Fibroblast of the aortic adventitia (primary cell): ENCODE data around the gene BNIPL. TPM values are rescaled to one million over a fixed set of nuclear protein-coding genes. Genes with fewer than 3 reads are reported as not detected.

ENCODE experiments used
- DNase-seq: peaks from one replicate; pipeline ENCODE4 v3.0.0-alpha.2; 2010; ENCODE audit warnings: low read depth
- H3K4me3 ChIP-seq: 2 replicates; pipeline ENCODE4 v1.5.1; 2011; ENCODE audit warnings: low read depth, mild to moderate bottlenecking, control low read depth, low read length, moderate library complexity
- total RNA-seq: library from RNA; depleted of rRNA; stranded (reverse); fragments of >200 nt; gene quantifications from 2 replicates; pipeline ENCODE4 v1.2.3, GENCODE V29; 2012; ENCODE audit warnings: low replicate concordance
- TF ChIP-seq, protein P1 (sequence below): IDR thresholded peaks from 2 replicates; pipeline ENCODE4 v1.5.1; 2011; ENCODE audit warnings: mild to moderate bottlenecking, low read length, control low read depth, inconsistent platforms; ENCODE audit not compliant: insufficient read depth

The BNIPL gene
- total RNA-seq, 1 donor: 0.18 TPM

DNA sequence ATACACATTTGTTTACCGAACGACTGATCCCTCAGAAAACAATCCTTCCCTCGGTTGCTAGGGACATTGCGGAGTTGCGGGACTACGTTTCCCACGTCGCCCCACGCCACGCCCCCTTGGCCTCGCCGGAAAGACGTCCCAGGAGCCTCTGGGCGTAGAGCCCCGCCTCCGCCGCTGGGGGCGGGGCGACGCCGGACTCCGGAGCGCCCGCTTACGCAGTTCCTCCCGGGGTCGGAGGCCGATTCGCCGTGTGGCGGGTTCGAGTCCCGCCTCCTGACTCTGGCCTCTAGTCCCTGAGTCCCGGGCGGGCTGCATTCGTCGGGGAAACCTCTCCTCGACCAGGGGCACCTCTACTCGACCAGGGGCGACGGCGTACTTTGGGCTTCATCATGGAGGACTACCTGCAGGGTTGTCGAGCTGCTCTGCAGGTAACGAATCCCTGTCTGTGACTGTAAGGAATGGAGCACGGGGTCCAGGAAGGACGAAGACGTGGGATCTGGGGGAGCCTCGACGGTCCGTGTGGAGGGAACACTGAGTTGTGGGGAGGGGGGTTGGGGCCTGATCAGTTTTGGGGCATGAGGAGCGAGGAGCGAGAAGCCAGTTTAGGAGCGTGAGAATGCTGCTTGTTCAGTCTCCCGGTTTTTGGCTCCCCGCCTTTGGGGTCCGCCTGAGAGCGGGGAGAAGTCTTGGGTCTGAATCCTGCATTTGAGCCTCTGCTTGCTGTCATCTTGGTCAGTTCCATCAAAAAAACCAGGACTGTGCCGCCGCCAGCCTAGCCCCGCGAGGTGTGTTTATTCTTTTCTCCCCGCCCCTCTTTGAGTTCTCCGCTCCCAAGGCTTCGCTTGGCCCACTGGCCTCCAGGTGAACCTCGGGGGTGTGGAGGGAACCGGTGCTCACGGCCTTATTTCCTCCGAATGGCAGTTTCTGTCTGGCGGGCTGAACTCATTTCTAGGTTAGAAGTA, 27.9 kb upstream of the BNIPL start, which contains the start of gene PRUNE1:
TSS of gene PRUNE1 (plus strand) at position 206 of the 962 bp plus-strand sequence. CDS start at position 390, 184 bp downstream.
- TF ChIP-seq, protein P1, sequence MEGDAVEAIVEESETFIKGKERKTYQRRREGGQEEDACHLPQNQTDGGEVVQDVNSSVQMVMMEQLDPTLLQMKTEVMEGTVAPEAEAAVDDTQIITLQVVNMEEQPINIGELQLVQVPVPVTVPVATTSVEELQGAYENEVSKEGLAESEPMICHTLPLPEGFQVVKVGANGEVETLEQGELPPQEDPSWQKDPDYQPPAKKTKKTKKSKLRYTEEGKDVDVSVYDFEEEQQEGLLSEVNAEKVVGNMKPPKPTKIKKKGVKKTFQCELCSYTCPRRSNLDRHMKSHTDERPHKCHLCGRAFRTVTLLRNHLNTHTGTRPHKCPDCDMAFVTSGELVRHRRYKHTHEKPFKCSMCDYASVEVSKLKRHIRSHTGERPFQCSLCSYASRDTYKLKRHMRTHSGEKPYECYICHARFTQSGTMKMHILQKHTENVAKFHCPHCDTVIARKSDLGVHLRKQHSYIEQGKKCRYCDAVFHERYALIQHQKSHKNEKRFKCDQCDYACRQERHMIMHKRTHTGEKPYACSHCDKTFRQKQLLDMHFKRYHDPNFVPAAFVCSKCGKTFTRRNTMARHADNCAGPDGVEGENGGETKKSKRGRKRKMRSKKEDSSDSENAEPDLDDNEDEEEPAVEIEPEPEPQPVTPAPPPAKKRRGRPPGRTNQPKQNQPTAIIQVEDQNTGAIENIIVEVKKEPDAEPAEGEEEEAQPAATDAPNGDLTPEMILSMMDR: no peak
- peak within 1 kb of the TSS; percentile 97 for H3K4me3 ChIP-seq
- peak; percentile 93 for DNase-seq

- TF ChIP-seq, protein P1: no peak
- H3K4me3 ChIP-seq: peak overlapping the region; percentile 97
- DNase-seq: peak; percentile 58
Measured at GRCh38 chr1:151009206-151009587, 27.2 kb upstream of the BNIPL start.

GRCh38 chr1:151009674-151010345, 26.6 kb upstream of the BNIPL start:
- H3K4me3 ChIP-seq: peak overlapping the region; percentile 97
- no peak for DNase-seq
- TF ChIP-seq, protein P1: no peak

GRCh38 chr1:151010346-151010726, 26.1 kb upstream of the BNIPL start:
- no peak overlapping the region for H3K4me3 ChIP-seq
- TF ChIP-seq, protein P1: no peak
- no peak for DNase-seq

- H3K4me3 ChIP-seq: no peak overlapping the region
- peak; percentile 11 for DNase-seq
- TF ChIP-seq, protein P1: no peak
Measured at GRCh38 chr1:151011154-151011850, 25.1 kb upstream of the BNIPL start.

- no peak overlapping the region for H3K4me3 ChIP-seq
- DNase-seq: no peak
- TF ChIP-seq, protein P1: no peak
Measured at GRCh38 chr1:151012684-151013471, 23.5 kb upstream of the BNIPL start.
